HEK293 (cell line): ENCODE measurements around the gene CACNA2D3.

Source experiments
- CTCF ChIA-PET: fragments of 350-600 bp; formaldehyde crosslinking; extraction: SDS; loops from one replicate; lab custom pipeline; 2021; ENCODE audit warnings: antibody characterized with exemption; lab: Yijun Ruan, JAX
- POLR2A ChIA-PET: fragments of 300-600 bp; formaldehyde crosslinking; extraction: SDS; loops from one replicate; lab custom pipeline; 2020; ENCODE audit warnings: antibody characterized with exemption, inconsistent platforms; lab: Yijun Ruan, JAX
- H3K27ac ChIP-seq: fragments of 200-500 bp; sonication (Bioruptor generic); 2 replicates; pipeline ENCODE4 v1.5.1; 2014; ENCODE audit warnings: low read depth, low read length, control low read depth, inconsistent platforms; ENCODE audit errors: extremely low read depth
- H3K36me3 ChIP-seq, 2 experiments: fragments of 200-500 bp in 1 of 2; sonication (Bioruptor generic) in 1 of 2; 1 replicate in 1 of 2; 2 replicates in 1 of 2; pipeline ENCODE4 v1.5.1; 2014 to 2017; ENCODE audit warnings: inconsistent platforms in 2 of 2, low read length in 2 of 2; ENCODE audit not compliant: control insufficient read depth in 2 of 2, insufficient read depth in 1 of 2
- H3K4me1 ChIP-seq: fragments of 200-500 bp; sonication (Bioruptor generic); 2 replicates; pipeline ENCODE4 v1.5.1; 2014; ENCODE audit warnings: mild to moderate bottlenecking, low read length, inconsistent platforms; ENCODE audit not compliant: control insufficient read depth, insufficient read depth
- H3K4me3 ChIP-seq: 2 replicates; pipeline ENCODE4 v1.5.1; 2011; ENCODE audit warnings: low read depth, mild to moderate bottlenecking, control low read depth, low read length, moderate library complexity
- H3K9me3 ChIP-seq: fragments of 200-500 bp; sonication (Bioruptor generic); 2 replicates; pipeline ENCODE4 v1.5.1; 2014; ENCODE audit warnings: low read depth, low read length, inconsistent platforms; ENCODE audit not compliant: control insufficient read depth, insufficient read depth
- GLI2 ChIP-seq: fragments of 450-650 bp; formaldehyde crosslinking; IDR thresholded peaks from 2 replicates; pipeline ENCODE4; 2017; ENCODE audit warnings: missing biosample characterization, missing genetic modification characterization, low read depth, borderline replicate concordance
- GLIS1 ChIP-seq: fragments of 450-650 bp; formaldehyde crosslinking; IDR thresholded peaks from 2 replicates; pipeline ENCODE4 v1.5.1; 2016; ENCODE audit warnings: missing biosample characterization, missing genetic modification characterization
- GLIS2 ChIP-seq: fragments of 450-650 bp; formaldehyde crosslinking; IDR thresholded peaks from 2 replicates; pipeline ENCODE4 v1.5.1; 2016; ENCODE audit warnings: missing biosample characterization, missing genetic modification characterization
- KLF16 ChIP-seq: fragments of 450-650 bp; formaldehyde crosslinking; IDR thresholded peaks from 2 replicates; pipeline ENCODE4 v1.5.1; 2017; ENCODE audit warnings: missing biosample characterization, missing genetic modification characterization
- PRDM1 ChIP-seq: fragments of 450-650 bp; formaldehyde crosslinking; IDR thresholded peaks from 2 replicates; pipeline ENCODE4; 2016; ENCODE audit warnings: missing biosample characterization, missing genetic modification characterization
- ZBTB8A ChIP-seq: fragments of 450-650 bp; formaldehyde crosslinking; IDR thresholded peaks from 2 replicates; pipeline ENCODE4 v1.5.1; 2016; ENCODE audit warnings: missing biosample characterization, missing genetic modification characterization
- ZNF214 ChIP-seq: fragments of 450-650 bp; formaldehyde crosslinking; IDR thresholded peaks from 2 replicates; pipeline ENCODE4 v1.5.1; 2017; ENCODE audit warnings: missing biosample characterization, mild to moderate bottlenecking, missing genetic modification characterization, borderline replicate concordance
- ZNF24 ChIP-seq: fragments of 450-650 bp; formaldehyde crosslinking; IDR thresholded peaks from 2 replicates; pipeline ENCODE4 v1.5.1; 2016; ENCODE audit warnings: missing biosample characterization, missing genetic modification characterization
- ZNF335 ChIP-seq: fragments of 450-650 bp; formaldehyde crosslinking; conservative IDR thresholded peaks from 2 replicates; pipeline ENCODE4 v1.5.1; 2016; ENCODE audit warnings: missing biosample characterization, missing genetic modification characterization
- ZNF341 ChIP-seq: fragments of 450-650 bp; formaldehyde crosslinking; IDR thresholded peaks from 2 replicates; pipeline ENCODE4; 2016; ENCODE audit warnings: low read depth, missing biosample characterization, missing genetic modification characterization
- ZNF561 ChIP-seq: fragments of 450-650 bp; IDR thresholded peaks from 2 replicates; pipeline ENCODE4 v1.5.1; 2018; ENCODE audit warnings: missing biosample characterization, missing genetic modification characterization, borderline replicate concordance
- ZNF623 ChIP-seq: fragments of 450-650 bp; formaldehyde crosslinking; IDR thresholded peaks from 2 replicates; pipeline ENCODE4 v1.5.1; 2016; ENCODE audit warnings: missing biosample characterization, missing genetic modification characterization
- ZNF670 ChIP-seq: fragments of 450-650 bp; formaldehyde crosslinking; IDR thresholded peaks from 2 replicates; pipeline ENCODE4 v1.5.1; 2016; ENCODE audit warnings: missing biosample characterization, missing genetic modification characterization, low read depth
- ZNF677 ChIP-seq: fragments of 450-650 bp; IDR thresholded peaks from 2 replicates; pipeline ENCODE4 v1.5.0; 2018; ENCODE audit warnings: missing biosample characterization, mild to moderate bottlenecking, missing genetic modification characterization, moderate library complexity
- TF ChIP-seq, protein P1 (sequence below): fragments of 450-650 bp; formaldehyde crosslinking; conservative IDR thresholded peaks from 2 replicates; pipeline ENCODE4 v1.5.1; 2016; ENCODE audit warnings: low read depth, missing biosample characterization, missing genetic modification characterization
- TF ChIP-seq, protein P2 (sequence below): fragments of 450-650 bp; formaldehyde crosslinking; IDR thresholded peaks from 2 replicates; pipeline ENCODE4 v1.5.1; 2016; ENCODE audit warnings: missing biosample characterization, missing genetic modification characterization, low read depth
- TF ChIP-seq, protein P3 (sequence below): fragments of 450-650 bp; formaldehyde crosslinking; IDR thresholded peaks from 2 replicates; pipeline ENCODE4 v1.5.1; 2017; ENCODE audit warnings: missing biosample characterization, missing genetic modification characterization
- TF ChIP-seq, protein P4 (sequence below): fragments of 450-650 bp; formaldehyde crosslinking; IDR thresholded peaks from 2 replicates; pipeline ENCODE4 v1.5.1; 2016; ENCODE audit warnings: missing biosample characterization, missing genetic modification characterization

The CACNA2D3 gene

DNA sequence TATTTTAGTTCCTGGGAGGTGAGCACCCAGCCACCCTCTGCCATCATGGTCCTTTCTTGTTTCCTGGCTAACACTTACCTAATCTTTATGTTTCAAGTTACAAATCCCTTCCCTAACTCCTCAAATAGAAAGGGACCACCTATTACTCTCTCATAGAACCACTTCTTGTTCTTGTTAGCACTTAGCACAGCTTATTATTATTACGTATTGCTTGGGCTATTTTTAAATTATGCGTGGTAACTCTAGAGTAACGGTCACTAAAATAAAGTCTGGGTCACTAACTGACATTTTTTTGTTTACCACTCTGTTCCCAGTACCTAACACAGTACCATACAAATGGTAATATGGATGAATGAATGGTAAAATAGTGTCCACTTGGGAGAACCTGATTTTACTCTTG lies 663.6 kb downstream of the CACNA2D3 start:
- no peaks in the 10 kb centered on the region for H3K9me3 ChIP-seq
- POLR2A ChIA-PET, result no interaction called here
- H3K27ac ChIP-seq, result no peak overlapping the region
- H3K36me3 ChIP-seq, result no peaks in the 10 kb centered on the region
- H3K4me1 ChIP-seq, result no peaks in the 10 kb centered on the region
- no peak for TF ChIP-seq GLI2 (tag by site-specific recombination)
- TF ChIP-seq, protein P1, sequence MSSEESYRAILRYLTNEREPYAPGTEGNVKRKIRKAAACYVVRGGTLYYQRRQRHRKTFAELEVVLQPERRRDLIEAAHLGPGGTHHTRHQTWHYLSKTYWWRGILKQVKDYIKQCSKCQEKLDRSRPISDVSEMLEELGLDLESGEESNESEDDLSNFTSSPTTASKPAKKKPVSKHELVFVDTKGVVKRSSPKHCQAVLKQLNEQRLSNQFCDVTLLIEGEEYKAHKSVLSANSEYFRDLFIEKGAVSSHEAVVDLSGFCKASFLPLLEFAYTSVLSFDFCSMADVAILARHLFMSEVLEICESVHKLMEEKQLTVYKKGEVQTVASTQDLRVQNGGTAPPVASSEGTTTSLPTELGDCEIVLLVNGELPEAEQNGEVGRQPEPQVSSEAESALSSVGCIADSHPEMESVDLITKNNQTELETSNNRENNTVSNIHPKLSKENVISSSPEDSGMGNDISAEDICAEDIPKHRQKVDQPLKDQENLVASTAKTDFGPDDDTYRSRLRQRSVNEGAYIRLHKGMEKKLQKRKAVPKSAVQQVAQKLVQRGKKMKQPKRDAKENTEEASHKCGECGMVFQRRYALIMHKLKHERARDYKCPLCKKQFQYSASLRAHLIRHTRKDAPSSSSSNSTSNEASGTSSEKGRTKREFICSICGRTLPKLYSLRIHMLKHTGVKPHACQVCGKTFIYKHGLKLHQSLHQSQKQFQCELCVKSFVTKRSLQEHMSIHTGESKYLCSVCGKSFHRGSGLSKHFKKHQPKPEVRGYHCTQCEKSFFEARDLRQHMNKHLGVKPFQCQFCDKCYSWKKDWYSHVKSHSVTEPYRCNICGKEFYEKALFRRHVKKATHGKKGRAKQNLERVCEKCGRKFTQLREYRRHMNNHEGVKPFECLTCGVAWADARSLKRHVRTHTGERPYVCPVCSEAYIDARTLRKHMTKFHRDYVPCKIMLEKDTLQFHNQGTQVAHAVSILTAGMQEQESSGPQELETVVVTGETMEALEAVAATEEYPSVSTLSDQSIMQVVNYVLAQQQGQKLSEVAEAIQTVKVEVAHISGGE, result no peak
- TF ChIP-seq ZNF24 (tag by site-specific recombination), result no peak
- no peak for TF ChIP-seq GLIS2 (tag by site-specific recombination)
- TF ChIP-seq, all 188 proteins: peak for 0
- CTCF ChIA-PET, result no interaction called here
- H3K4me3 ChIP-seq, result no peak overlapping the region

DNA sequence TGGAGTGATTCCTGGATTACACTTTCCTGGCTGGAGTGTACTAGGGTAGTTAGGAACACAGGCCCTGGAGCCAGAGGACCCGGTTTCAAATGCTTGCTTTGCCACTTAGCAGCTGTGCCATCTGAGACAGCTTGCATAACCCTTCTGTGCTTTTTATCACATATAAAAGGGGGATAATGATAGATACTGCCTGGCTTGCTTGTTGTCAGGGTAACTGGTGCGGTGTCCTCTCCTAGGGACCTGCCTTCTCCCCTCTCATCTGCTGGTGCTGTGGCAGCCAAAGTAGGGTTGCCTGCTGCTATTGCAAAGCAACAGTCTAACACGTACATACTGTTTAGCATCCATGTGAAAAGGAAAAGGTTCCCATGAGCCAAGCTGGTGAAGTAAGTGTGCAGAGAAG lies 667.7 kb downstream of the CACNA2D3 start:
- CTCF ChIA-PET, result no interaction called here

More for the DNA sequence above, 667.7 kb downstream of the CACNA2D3 start:
- Histone ChIP-seq H3K9me3 (no peaks in the 10 kb centered on the region), H3K36me3 (no peaks in the 10 kb centered on the region), H3K4me1 (no peaks in the 10 kb centered on the region), H3K27ac (no peak overlapping the region), H3K4me3 (no peak overlapping the region)
- TF ChIP-seq KLF16 (tag by site-specific recombination), result no peak
- TF ChIP-seq, protein P2, sequence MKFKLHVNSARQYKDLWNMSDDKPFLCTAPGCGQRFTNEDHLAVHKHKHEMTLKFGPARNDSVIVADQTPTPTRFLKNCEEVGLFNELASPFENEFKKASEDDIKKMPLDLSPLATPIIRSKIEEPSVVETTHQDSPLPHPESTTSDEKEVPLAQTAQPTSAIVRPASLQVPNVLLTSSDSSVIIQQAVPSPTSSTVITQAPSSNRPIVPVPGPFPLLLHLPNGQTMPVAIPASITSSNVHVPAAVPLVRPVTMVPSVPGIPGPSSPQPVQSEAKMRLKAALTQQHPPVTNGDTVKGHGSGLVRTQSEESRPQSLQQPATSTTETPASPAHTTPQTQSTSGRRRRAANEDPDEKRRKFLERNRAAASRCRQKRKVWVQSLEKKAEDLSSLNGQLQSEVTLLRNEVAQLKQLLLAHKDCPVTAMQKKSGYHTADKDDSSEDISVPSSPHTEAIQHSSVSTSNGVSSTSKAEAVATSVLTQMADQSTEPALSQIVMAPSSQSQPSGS (tag by site-specific recombination), result no peak
- TF ChIP-seq ZNF341, result no peak
- no peak for TF ChIP-seq GLIS1
- TF ChIP-seq ZNF561 (tag by site-specific recombination), result no peak
- TF ChIP-seq, protein P3, sequence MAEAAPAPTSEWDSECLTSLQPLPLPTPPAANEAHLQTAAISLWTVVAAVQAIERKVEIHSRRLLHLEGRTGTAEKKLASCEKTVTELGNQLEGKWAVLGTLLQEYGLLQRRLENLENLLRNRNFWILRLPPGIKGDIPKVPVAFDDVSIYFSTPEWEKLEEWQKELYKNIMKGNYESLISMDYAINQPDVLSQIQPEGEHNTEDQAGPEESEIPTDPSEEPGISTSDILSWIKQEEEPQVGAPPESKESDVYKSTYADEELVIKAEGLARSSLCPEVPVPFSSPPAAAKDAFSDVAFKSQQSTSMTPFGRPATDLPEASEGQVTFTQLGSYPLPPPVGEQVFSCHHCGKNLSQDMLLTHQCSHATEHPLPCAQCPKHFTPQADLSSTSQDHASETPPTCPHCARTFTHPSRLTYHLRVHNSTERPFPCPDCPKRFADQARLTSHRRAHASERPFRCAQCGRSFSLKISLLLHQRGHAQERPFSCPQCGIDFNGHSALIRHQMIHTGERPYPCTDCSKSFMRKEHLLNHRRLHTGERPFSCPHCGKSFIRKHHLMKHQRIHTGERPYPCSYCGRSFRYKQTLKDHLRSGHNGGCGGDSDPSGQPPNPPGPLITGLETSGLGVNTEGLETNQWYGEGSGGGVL (tag by site-specific recombination), result no peak
- TF ChIP-seq ZNF214 (tag by site-specific recombination), result no peak
- TF ChIP-seq, protein P4, sequence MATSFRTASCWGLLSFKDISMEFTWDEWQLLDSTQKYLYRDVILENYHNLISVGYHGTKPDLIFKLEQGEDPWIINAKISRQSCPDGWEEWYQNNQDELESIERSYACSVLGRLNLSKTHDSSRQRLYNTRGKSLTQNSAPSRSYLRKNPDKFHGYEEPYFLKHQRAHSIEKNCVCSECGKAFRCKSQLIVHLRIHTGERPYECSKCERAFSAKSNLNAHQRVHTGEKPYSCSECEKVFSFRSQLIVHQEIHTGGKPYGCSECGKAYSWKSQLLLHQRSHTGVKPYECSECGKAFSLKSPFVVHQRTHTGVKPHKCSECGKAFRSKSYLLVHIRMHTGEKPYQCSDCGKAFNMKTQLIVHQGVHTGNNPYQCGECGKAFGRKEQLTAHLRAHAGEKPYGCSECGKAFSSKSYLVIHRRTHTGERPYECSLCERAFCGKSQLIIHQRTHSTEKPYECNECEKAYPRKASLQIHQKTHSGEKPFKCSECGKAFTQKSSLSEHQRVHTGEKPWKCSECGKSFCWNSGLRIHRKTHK (tag by site-specific recombination), result no peak
- TF ChIP-seq PRDM1 (tag by site-specific recombination), result no peak
- no peak for TF ChIP-seq ZNF677
- TF ChIP-seq ZBTB8A, result no peak
- TF ChIP-seq ZNF335 (tag by site-specific recombination), result no peak
- TF ChIP-seq ZNF670, result no peak
- TF ChIP-seq ZNF623 (tag by site-specific recombination), result no peak
- POLR2A ChIA-PET, result no interaction called here
